Subcutaneous adipose tissue (tissue), 4 donors: ENCODE measurements around the gene C19orf47. TPM values are rescaled to one million over a fixed set of nuclear protein-coding genes. Genes with fewer than 3 reads are reported as not detected.

ENCODE experiments used
- CTCF ChIP-seq: fragments of 450-650 bp; IDR thresholded peaks from one replicate; pipeline ENCODE4 v1.5.1; 2016; ENCODE audit warnings: low read depth, mild to moderate bottlenecking, control low read depth, antibody characterized with exemption, moderate library complexity
- total RNA-seq, 4 donors: library from RNA; depleted of rRNA; stranded (reverse); fragments of >200 nt; gene quantifications; one replicate each; pipeline ENCODE4 v1.1.0, GENCODE V29; 2016

The C19orf47 gene
- total RNA-seq, 4 donors from 2014 or later, result 6.8 to 19.2 (median 10.2) TPM

DNA sequence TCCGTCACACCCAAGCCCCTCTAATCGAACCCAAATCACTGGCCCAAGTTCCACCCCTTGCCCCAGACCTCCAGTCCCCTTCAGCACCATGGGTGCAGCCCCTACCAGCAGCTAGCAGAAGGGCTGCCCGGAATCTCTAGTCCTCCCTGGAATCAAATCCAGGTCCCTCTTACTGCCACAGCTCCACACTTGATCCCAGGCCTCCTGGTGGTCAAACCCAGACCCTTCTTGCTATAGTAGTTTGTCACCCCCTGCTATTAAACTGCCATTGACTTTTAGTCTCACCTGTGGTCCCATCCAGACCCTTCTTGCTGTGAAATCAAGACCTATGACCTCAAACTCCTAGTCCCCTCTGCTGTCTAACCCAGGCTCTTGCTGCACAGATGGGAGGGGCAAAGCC, 33.1 kb upstream of the C19orf47 start:
- TF ChIP-seq CTCF, result no peak

DNA sequence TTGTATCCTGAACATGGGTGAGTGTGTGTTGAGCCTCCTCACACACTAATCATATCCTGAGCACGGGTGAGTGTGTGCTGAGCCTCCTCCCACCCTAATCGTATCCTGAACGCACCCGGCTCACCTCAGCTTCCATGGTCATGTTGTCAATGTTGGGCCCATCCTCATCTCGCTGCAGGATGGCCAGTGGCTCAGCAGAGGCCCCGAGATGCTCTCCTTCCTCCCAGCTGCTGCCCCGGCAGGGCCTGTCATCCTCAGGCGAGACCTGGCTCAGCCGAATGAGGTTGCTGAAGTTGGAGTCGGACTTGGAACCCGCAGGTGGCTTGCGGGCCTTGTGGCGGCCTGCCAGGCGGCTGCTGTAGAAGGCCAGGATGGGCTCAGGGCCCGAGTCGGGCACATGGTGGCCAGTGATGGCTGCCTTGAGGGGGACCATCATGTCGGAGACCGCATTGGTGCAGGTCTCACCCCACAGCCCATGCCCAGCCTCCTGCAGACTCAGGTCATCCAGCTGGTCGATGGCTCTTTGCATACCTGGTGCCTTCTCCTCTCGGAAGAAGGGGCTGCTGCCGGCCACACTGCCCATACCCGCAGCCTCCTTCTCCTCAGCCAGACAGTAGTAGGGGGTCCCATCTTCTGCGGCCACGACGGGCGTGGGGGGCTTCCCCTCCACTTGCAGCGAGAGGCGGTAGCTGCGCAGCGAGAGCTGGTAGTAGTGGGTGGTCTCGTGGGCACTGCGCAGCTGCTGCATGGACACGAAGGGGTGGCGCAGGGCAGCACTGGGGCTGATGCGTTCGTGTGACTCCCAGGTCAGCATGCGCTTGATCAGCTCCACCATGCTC, 32.2 kb upstream of the C19orf47 start:
- no peak for TF ChIP-seq CTCF

GRCh38 chr19:40379446-40380198, 31.4 kb upstream of the C19orf47 start:
- no peak for TF ChIP-seq CTCF

- no peak for TF ChIP-seq CTCF
Measured at GRCh38 chr19:40378509-40378908, 30.3 kb upstream of the C19orf47 start.

DNA sequence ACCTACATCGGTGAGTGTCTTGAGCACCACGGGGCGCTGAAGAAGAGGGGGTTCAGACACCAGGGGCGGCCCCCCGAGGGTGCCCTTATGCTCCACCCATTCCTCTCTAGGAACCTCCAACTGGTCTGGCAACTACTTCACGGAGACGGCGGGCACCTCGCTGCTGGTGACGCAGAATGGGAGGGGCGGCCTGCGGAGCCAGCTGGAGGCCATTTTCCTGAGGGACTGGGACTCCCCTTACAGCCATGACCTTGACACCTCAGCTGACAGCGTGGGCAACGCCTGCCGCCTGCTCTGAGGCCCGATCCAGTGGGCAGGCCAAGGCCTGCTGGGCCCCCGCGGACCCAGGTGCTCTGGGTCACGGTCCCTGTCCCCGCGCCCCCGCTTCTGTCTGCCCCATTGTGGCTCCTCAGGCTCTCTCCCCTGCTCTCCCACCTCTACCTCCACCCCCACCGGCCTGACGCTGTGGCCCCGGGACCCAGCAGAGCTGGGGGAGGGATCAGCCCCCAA, 29.7 kb upstream of the C19orf47 start:
- no peak for TF ChIP-seq CTCF

DNA sequence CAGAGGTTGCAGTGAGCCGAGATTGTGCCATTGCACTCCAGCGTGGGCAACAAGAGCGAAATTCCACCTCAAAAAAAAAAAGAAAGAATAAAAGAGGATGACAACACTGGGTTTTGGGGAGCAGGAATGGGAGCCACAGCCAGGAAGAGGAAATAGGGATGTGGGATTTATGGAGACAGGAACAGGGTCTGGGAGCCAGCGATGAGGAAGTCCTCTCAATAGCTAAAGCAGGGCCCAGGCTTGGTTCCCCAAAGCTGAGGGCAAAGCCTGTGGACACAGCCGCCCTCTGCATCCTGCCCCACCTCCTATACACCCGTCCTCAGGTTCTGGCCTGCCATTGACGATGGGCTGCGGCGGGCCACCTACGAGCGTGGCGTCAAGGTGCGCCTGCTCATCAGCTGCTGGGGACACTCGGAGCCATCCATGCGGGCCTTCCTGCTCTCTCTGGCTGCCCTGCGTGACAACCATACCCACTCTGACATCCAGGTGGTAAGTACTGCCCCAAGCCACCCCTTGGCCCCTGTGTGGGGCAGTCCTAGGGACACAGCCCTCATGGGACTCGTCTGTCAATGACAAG, 28.2 kb upstream of the C19orf47 start:
- no peak for TF ChIP-seq CTCF

- TF ChIP-seq CTCF, result no peak
Measured at GRCh38 chr19:40374084-40374483, 25.9 kb upstream of the C19orf47 start.
